ENCODE data around the gene TSPAN14.

DNA sequence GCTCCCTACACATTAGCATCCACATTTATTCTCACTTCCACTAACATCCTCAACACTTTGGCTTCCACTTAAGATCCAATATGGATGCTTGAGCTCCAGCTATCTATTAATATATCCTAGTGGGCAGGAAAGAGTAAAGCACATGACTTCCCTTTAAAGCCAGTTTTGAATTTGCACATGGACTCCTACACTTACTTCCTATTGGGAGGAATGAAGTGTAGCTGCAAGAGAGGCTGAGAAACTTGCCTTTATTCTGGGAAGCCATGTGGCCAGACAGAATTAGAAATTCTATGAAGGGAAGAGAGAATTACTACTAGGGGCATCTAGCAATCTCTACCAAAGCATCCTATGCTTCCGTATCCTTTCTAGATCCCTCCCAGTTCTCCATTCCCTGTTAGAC lies 3.0 kb upstream of the TSPAN14 start:
- TF ChIP-seq, protein P1, sequence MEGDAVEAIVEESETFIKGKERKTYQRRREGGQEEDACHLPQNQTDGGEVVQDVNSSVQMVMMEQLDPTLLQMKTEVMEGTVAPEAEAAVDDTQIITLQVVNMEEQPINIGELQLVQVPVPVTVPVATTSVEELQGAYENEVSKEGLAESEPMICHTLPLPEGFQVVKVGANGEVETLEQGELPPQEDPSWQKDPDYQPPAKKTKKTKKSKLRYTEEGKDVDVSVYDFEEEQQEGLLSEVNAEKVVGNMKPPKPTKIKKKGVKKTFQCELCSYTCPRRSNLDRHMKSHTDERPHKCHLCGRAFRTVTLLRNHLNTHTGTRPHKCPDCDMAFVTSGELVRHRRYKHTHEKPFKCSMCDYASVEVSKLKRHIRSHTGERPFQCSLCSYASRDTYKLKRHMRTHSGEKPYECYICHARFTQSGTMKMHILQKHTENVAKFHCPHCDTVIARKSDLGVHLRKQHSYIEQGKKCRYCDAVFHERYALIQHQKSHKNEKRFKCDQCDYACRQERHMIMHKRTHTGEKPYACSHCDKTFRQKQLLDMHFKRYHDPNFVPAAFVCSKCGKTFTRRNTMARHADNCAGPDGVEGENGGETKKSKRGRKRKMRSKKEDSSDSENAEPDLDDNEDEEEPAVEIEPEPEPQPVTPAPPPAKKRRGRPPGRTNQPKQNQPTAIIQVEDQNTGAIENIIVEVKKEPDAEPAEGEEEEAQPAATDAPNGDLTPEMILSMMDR (conservative IDR thresholded peaks at IDR 0.05; ENCODE audit: low read length): no peak
- no peak for TF ChIP-seq EZH2phosphoT487 (IDR thresholded peaks at IDR 0.05; ENCODE audit: borderline replicate concordance)
